ENCODE results near the gene ATG16L1.

ATG16L1 gene

DNA sequence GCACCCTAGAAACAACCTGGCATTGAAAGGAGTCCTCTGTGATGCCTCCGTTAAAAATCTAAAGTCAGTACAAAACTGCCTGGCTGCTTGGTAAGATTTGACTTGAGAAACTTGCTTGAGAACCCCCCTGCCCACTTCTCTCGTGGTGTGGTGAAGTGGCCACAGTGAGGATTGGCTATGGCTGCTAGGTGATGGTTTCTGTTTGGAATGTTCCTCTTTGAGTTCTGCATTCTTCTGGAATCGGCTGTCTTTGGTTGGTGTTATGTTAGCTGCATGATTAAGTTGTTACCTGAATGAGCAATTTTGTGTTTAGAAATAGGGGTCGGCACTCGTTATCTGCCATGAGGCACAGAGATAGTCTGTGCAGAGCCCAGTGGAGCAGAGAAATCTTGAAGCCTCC lies 34.4 kb downstream of the ATG16L1 start:
- H3K9ac ChIP-seq: no peak overlapping the region
- TF ChIP-seq, protein P1, sequence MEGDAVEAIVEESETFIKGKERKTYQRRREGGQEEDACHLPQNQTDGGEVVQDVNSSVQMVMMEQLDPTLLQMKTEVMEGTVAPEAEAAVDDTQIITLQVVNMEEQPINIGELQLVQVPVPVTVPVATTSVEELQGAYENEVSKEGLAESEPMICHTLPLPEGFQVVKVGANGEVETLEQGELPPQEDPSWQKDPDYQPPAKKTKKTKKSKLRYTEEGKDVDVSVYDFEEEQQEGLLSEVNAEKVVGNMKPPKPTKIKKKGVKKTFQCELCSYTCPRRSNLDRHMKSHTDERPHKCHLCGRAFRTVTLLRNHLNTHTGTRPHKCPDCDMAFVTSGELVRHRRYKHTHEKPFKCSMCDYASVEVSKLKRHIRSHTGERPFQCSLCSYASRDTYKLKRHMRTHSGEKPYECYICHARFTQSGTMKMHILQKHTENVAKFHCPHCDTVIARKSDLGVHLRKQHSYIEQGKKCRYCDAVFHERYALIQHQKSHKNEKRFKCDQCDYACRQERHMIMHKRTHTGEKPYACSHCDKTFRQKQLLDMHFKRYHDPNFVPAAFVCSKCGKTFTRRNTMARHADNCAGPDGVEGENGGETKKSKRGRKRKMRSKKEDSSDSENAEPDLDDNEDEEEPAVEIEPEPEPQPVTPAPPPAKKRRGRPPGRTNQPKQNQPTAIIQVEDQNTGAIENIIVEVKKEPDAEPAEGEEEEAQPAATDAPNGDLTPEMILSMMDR (IDR thresholded peaks at IDR 0.05): no peak
- no peak overlapping the region for H3K4me3 ChIP-seq (ENCODE audit: low read depth, low read length)
- H2AFZ ChIP-seq: no peak overlapping the region
- no peaks in the 10 kb centered on the region for H3K27me3 ChIP-seq (ENCODE audit: control insufficient read depth, insufficient read depth, low read length)
- no peaks in the 10 kb centered on the region for H3K4me1 ChIP-seq
- no peaks in the 10 kb centered on the region for H3K9me3 ChIP-seq (ENCODE audit: control insufficient read depth, low read length)
- H3K79me2 ChIP-seq: no peaks in the 10 kb centered on the region
- H3K4me2 ChIP-seq (ENCODE audit: low read length): no peak overlapping the region
- H3K27ac ChIP-seq: no peak overlapping the region
- no peaks in the 10 kb centered on the region for H3K36me3 ChIP-seq (ENCODE audit: control insufficient read depth, insufficient read depth, low read length)

DNA sequence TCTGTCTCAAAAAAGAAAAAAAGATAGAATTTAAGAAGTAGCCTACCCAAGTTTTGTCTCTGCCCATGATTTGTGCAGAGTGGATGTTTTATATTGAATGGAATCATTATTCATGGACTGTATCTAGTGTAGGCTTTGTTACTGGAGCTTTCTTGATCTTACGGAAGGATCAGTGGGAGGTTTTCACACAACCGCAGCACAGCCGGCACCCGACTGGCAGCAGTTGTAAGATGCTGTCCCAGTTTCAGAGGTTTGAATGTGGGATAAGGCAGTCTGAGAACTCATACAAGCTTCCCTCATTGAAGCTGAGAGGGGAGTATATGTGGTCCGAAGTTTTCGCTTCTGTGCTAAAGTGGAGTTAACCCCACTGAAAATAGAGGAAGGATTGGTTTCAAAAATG lies 36.4 kb downstream of the ATG16L1 start:
- Histone ChIP-seq H3K9me3 (ENCODE audit: control insufficient read depth, low read length) (no peaks in the 10 kb centered on the region), H3K36me3 (ENCODE audit: control insufficient read depth, insufficient read depth, low read length) (no peaks in the 10 kb centered on the region)
- TF ChIP-seq, protein P1 (IDR thresholded peaks at IDR 0.05): no peak

DNA sequence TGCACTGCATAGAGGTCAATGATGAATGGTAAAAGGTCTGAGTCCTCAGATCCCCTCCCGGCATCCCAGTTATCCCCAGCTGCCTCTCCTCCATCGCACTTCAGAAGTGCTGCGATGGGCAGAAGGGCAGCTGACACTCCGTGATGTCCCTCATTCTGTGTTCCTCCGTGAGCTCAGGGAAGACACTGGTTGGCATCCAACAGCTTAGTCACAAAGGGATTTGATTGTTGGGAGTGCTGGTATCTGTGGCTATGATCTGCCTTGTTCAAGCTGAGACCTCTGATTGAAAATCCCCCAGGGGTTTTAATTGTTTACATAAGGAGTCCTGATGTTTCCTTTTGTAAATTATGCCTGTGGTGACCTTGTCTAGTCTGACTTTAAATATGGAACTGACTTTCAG lies 37.2 kb downstream of the ATG16L1 start:
- H3K9me3 ChIP-seq (ENCODE audit: control insufficient read depth, low read length): no peaks in the 10 kb centered on the region
- no peak overlapping the region for H3K27ac ChIP-seq
- H3K4me3 ChIP-seq (ENCODE audit: low read depth, low read length): no peak overlapping the region
- no peak overlapping the region for H3K4me2 ChIP-seq (ENCODE audit: low read length)
- H2AFZ ChIP-seq: no peak overlapping the region
- no peaks in the 10 kb centered on the region for H3K36me3 ChIP-seq (ENCODE audit: control insufficient read depth, insufficient read depth, low read length)
- H3K9ac ChIP-seq: no peak overlapping the region
- no peaks in the 10 kb centered on the region for H3K79me2 ChIP-seq
- no peaks in the 10 kb centered on the region for H3K4me1 ChIP-seq
- no peaks in the 10 kb centered on the region for H3K27me3 ChIP-seq (ENCODE audit: control insufficient read depth, insufficient read depth, low read length)
- TF ChIP-seq, protein P1 (IDR thresholded peaks at IDR 0.05): no peak

More for the DNA sequence above, 36.4 kb downstream of the ATG16L1 start:
- H3K4me2 ChIP-seq (ENCODE audit: low read length): no peak overlapping the region
- H3K4me1 ChIP-seq: no peaks in the 10 kb centered on the region
- no peaks in the 10 kb centered on the region for H3K27me3 ChIP-seq (ENCODE audit: control insufficient read depth, insufficient read depth, low read length)
- no peak overlapping the region for H3K27ac ChIP-seq
- no peak overlapping the region for H2AFZ ChIP-seq
- no peak overlapping the region for H3K4me3 ChIP-seq (ENCODE audit: low read depth, low read length)
- no peak overlapping the region for H3K9ac ChIP-seq
- no peaks in the 10 kb centered on the region for H3K79me2 ChIP-seq

DNA sequence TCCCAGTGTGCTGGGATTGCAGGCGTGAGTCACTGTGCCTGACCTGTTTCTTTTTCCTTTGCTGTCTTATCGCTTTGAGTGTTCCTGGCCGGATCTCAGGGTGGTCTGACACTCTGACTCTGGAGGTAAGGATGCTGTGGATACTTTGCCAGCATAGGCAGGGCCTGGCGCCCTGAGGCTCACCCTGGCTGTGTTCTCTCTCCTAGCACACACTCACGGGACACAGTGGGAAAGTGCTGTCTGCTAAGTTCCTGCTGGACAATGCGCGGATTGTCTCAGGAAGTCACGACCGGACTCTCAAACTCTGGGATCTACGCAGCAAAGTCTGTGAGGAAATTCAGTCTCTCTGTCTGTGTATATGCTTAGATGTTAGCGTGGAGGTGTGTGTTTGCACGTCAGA lies 38.2 kb downstream of the ATG16L1 start:
- Histone ChIP-seq H3K4me3 (ENCODE audit: low read depth, low read length) (no peak overlapping the region), H3K9ac (no peak overlapping the region), H2AFZ (no peak overlapping the region), H3K79me2 (no peaks in the 10 kb centered on the region), H3K4me2 (ENCODE audit: low read length) (no peak overlapping the region), H3K27me3 (ENCODE audit: control insufficient read depth, insufficient read depth, low read length) (no peaks in the 10 kb centered on the region), H3K36me3 (ENCODE audit: control insufficient read depth, insufficient read depth, low read length) (no peaks in the 10 kb centered on the region), H3K27ac (no peak overlapping the region), H3K9me3 (ENCODE audit: control insufficient read depth, low read length) (no peaks in the 10 kb centered on the region), H3K4me1 (no peaks in the 10 kb centered on the region)
- TF ChIP-seq, protein P1 (IDR thresholded peaks at IDR 0.05): no peak

DNA sequence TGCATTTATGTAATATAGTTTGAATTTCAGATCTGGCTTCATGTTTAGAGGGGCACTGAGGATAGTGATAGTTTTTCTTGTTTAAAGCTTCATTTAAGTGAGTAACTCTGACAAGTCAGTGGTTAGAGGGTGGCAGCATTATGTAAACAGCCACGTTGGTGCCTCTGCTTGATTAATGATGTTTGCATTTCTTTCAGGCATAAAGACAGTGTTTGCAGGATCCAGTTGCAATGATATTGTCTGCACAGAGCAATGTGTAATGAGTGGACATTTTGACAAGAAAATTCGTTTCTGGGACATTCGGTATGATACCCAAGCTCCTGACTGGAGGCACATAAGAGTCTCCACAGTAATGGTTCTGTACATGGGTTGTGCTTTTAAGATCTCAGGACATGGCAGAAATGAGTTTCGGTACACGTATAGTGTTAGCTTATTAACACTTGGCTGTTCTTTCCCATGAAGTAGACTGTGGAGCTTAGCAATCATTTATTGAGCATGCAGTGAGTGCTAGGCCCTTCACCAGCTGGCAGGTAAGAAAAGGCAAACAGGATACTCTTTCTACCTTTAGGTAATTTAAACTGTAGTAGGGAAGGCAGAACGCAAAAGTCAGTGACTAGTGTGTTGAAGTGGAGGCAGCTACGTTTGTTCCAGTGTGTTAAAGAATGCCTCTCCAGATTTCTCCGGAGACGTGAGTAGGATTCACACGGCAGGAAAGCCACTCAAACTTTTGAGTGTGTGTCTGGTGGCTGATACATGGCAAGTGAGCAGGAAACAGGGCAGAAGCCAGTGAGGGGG lies 38.8 kb downstream of the ATG16L1 start:
- TF ChIP-seq, protein P1 (IDR thresholded peaks at IDR 0.05): no peak
- H3K9me3 ChIP-seq (ENCODE audit: control insufficient read depth, low read length): no peaks in the 10 kb centered on the region
- H3K9ac ChIP-seq: no peak overlapping the region
- no peaks in the 10 kb centered on the region for H3K79me2 ChIP-seq
- H3K4me2 ChIP-seq (ENCODE audit: low read length): no peak overlapping the region
- no peak overlapping the region for H3K27ac ChIP-seq
- H3K27me3 ChIP-seq (ENCODE audit: control insufficient read depth, insufficient read depth, low read length): no peaks in the 10 kb centered on the region
- H2AFZ ChIP-seq: no peak overlapping the region
- H3K4me1 ChIP-seq: no peaks in the 10 kb centered on the region
- no peaks in the 10 kb centered on the region for H3K36me3 ChIP-seq (ENCODE audit: control insufficient read depth, insufficient read depth, low read length)
- no peak overlapping the region for H3K4me3 ChIP-seq (ENCODE audit: low read depth, low read length)

Measured in parathyroid adenoma (tissue), 2 donors.